ENCODE results near the gene CRIP2.

The CRIP2 gene

DNA sequence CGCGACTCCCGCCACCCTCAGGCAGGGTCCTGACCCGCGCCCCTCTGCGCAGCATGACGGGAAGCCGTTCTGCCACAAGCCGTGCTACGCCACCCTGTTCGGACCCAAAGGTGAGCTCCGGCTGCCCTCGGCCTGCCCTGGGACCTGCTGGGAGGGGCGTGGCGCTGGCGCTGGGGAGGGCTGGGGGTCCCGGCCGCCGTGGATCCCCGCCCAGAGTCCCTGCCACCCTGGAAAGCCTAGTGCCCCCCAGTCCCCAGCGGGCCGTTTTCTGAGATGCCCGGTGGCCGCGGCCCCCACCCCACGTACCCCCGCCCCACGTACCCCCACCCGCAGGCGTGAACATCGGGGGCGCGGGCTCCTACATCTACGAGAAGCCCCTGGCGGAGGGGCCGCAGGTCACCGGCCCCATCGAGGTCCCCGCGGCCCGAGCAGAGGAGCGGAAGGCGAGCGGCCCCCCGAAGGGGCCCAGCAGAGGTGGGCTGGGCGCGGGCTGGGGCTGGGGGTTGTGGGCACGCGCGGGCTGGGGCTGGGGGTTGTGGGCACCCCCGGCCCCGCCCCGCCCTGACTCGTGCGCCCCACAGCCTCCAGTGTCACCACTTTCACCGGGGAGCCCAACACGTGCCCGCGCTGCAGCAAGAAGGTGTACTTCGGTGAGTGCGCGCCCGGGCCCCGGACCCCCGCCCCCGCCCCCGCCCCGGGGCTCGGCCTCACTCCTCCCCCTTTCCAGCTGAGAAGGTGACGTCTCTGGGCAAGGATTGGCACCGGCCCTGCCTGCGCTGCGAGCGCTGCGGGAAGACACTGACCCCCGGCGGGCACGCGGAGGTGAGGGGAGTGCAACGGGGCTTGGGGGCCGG, 4.0 kb downstream of the CRIP2 start:
- no peak overlapping the region for H3K4me3 ChIP-seq (replicated peaks; ENCODE audit: low read depth, low read length)
- DNase-seq (ENCODE audit: extremely low read depth, insufficient read length): no peak
- H3K27me3 ChIP-seq (replicated peaks; ENCODE audit: control insufficient read depth, insufficient read depth, low read length): no peaks in the 10 kb centered on the region; the same call in 1 of the 2 replicates
- H3K36me3 ChIP-seq (ENCODE audit: control insufficient read depth, insufficient read depth, low read length): no peaks in the 10 kb centered on the region
- TF ChIP-seq, protein P1, sequence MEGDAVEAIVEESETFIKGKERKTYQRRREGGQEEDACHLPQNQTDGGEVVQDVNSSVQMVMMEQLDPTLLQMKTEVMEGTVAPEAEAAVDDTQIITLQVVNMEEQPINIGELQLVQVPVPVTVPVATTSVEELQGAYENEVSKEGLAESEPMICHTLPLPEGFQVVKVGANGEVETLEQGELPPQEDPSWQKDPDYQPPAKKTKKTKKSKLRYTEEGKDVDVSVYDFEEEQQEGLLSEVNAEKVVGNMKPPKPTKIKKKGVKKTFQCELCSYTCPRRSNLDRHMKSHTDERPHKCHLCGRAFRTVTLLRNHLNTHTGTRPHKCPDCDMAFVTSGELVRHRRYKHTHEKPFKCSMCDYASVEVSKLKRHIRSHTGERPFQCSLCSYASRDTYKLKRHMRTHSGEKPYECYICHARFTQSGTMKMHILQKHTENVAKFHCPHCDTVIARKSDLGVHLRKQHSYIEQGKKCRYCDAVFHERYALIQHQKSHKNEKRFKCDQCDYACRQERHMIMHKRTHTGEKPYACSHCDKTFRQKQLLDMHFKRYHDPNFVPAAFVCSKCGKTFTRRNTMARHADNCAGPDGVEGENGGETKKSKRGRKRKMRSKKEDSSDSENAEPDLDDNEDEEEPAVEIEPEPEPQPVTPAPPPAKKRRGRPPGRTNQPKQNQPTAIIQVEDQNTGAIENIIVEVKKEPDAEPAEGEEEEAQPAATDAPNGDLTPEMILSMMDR (IDR thresholded peaks at IDR 0.05; ENCODE audit: insufficient read depth, low read length, poor library complexity, severe bottlenecking): no peak

DNA sequence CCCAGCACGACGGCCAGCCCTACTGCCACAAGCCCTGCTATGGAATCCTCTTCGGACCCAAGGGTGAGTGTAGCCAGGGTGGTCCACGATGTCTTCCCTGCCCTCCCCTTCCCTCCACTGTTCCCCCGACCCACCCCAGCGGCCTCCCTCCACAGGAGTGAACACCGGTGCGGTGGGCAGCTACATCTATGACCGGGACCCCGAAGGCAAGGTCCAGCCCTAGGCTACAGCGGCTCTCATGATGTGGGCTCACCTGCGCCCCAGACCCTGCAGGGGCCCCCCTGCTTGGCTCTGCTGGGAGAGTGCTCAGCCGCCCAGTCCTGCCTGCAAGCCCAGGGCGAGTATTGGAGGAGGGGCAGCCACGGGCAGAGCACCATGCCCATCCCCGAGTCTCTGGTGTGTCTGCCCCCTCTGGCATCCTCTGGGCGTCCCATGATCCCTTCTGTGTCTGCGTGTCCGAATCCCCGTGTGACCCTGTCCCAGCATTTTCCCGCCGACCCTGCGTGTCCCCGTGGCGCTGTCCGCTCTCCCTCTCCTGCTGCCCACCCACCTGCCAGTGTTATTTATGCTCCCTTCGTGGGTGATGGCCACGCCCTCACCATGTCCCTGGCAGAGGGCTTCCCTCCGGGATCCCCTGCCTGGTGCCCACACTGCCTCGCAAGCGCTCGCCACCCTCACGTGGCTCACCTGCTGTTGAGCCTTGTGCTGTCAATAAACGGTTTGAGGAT, 5.0 kb downstream of the CRIP2 start:
- no peak for DNase-seq (ENCODE audit: extremely low read depth, insufficient read length)
- no peak overlapping the region for H3K4me3 ChIP-seq (replicated peaks; ENCODE audit: low read depth, low read length)
- TF ChIP-seq, protein P1 (IDR thresholded peaks at IDR 0.05; ENCODE audit: insufficient read depth, low read length, poor library complexity, severe bottlenecking): no peak
- no peaks in the 10 kb centered on the region; the same call in 1 of the 2 replicates for H3K27me3 ChIP-seq (replicated peaks; ENCODE audit: control insufficient read depth, insufficient read depth, low read length)
- H3K36me3 ChIP-seq (ENCODE audit: control insufficient read depth, insufficient read depth, low read length): no peaks in the 10 kb centered on the region

DNA sequence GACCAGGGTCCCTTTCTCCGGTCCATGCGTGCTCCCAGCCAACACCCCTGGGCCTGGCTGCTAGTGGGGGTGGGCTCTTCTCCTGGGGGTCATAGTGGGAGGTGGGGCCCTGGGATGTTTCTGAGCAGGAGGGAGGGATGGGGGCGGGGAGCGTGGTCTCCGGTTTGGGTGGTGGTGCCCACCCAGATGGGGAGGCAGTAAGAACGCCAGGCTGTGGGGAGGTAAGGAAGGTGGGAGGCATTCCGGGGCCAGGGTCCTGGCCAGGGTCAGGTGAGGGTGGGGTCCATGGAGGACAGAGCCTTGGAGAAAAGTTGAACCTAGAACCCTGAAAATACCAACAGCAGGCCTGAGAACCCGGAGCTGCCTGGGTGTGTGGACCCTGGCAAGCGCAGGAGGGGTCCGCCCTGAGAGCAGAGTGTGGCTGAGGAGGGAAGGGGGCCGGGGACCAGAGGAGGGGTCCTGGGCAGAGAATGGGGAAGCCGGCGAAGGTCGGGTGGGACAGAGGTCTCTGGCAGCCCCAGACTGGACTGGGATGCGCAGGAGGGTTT, 5.7 kb downstream of the CRIP2 start:
- no peaks in the 10 kb centered on the region for H3K36me3 ChIP-seq (ENCODE audit: control insufficient read depth, insufficient read depth, low read length)
- no peak for DNase-seq (ENCODE audit: extremely low read depth, insufficient read length)
- TF ChIP-seq, protein P1 (IDR thresholded peaks at IDR 0.05; ENCODE audit: insufficient read depth, low read length, poor library complexity, severe bottlenecking): no peak
- no peak overlapping the region for H3K4me3 ChIP-seq (replicated peaks; ENCODE audit: low read depth, low read length)
- no peaks in the 10 kb centered on the region; the same call in 1 of the 2 replicates for H3K27me3 ChIP-seq (replicated peaks; ENCODE audit: control insufficient read depth, insufficient read depth, low read length)

DNA sequence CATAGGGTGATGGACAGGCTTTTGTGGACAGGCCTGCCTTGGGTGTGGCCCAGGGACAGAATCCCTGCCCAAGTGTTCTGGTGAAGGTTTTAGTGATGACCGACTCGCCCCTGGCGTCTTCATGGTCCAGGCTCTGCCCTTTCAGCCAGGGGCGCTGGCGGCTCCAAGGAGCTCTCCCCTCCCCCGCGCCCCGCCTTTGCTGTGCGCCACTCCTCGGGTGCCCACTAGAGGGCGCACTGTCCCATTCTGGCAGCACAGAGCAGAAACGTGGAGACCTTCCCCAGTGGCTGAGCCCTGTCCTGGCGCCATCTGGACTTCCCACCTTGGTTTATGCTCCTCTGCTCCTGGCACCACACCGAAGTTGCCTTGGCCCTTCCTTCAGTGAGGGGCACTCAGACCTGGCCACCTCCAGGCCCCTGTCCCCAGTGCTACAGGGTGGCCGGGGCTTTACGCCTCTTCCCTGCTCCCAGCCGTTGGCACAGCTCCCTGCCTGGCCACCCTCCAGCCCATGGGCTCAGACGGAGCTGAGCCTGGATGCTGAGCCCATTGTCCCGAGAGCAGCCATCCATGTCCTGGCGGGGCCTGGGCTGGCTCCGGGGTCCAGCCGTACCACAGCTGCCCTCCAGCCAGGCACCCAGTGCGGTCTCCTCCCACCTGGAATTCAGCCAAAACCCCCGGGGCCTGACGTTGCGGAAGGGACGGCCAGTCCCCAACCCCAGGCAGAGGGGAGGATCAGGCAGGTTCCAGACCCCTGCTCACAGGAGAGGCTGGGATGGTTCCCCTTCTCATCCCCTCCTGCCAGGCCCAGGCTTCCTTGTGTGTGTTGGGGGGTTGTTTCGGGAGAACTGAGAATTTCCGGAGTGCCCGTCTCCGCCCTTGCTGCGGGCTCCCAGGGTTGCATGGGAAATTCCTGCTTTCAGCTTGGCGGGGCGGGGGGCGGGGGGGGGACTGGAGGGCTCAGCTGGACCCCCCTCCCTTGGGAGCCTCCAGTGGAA, 6.5 kb downstream of the CRIP2 start:
- Histone ChIP-seq H3K27me3 (replicated peaks; ENCODE audit: control insufficient read depth, insufficient read depth, low read length) (no peaks in the 10 kb centered on the region; the same call in 1 of the 2 replicates), H3K36me3 (ENCODE audit: control insufficient read depth, insufficient read depth, low read length) (no peaks in the 10 kb centered on the region), H3K4me3 (replicated peaks; ENCODE audit: low read depth, low read length) (peak overlapping the region; percentile 19)
- peak; percentile 82 for DNase-seq (ENCODE audit: extremely low read depth, insufficient read length)
- TF ChIP-seq, protein P1 (IDR thresholded peaks at IDR 0.05; ENCODE audit: insufficient read depth, low read length, poor library complexity, severe bottlenecking): peak; percentile 98

DNA sequence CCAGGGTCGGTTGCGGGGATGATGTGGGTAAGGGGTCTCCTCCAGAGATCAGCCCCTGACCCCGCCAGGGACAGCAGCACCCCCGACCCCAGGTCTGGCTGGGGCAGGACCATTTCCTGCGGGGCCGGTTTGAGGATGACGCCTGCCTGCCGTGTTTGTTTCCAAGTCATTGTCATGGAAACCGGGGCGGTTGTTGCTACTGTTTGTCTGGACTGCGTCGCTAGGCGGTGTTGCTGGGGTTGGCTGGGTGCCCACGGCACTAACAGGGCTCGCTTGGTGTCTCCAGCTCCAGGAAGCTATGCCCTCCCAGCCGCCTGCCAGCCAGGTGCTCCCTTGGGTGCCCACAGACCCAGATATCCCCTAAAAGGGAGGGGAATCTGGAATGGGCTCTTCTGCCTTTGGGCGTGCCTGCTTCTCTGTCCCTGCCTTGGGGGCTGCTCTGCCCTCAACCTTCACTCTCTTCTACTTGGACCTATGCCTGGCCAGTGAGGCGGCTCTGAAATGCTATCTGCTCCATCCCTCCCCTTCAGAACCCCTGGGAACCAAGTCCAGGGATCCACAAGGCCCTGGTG, 7.4 kb downstream of the CRIP2 start:
- Histone ChIP-seq H3K4me3 (replicated peaks; ENCODE audit: low read depth, low read length) (no peak overlapping the region), H3K36me3 (ENCODE audit: control insufficient read depth, insufficient read depth, low read length) (no peaks in the 10 kb centered on the region), H3K27me3 (replicated peaks; ENCODE audit: control insufficient read depth, insufficient read depth, low read length) (no peaks in the 10 kb centered on the region; the same call in 1 of the 2 replicates)
- TF ChIP-seq, protein P1 (IDR thresholded peaks at IDR 0.05; ENCODE audit: insufficient read depth, low read length, poor library complexity, severe bottlenecking): peak; percentile 39
- DNase-seq (ENCODE audit: extremely low read depth, insufficient read length): peak; percentile 82

Measured in GM06990 (cell line).